Stimulated activated CD4-positive, alpha-beta T cell treated with anti-CD3 and anti-CD28 coated beads, Interleukin-12 subunit alpha, Interleukin-12 subunit beta, amount 100 ng/mL, for 4 hours (primary cell): ENCODE data around the gene CCDC110.
A peak's percentile ranks its signal among the peaks of the same experiment; 100 is the strongest.

Experiments used
- DNase-seq: peaks from one replicate; pipeline ENCODE4 v3.0.0-alpha.2; 2020

Gene CCDC110

DNA sequence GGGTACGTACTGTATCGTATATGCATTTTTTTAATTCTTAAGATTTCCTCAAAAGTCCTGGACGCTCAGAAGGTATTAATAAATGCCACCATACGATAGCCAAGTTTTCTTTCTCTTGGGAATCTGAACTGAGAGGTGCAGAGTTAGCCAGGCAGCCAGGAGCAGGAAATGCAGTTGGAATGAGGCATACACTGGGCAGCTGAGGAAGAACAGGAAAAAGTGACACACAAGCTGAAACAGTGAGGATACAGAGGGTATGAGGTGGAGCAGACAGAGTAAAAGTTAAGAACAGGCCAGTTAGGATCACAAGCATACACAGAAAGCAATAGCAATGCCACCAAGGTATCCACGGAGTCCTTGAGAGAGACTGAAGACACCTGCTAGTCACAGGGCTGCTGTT lies 59.1 kb downstream of the CCDC110 start:
- no peak for DNase-seq

DNA sequence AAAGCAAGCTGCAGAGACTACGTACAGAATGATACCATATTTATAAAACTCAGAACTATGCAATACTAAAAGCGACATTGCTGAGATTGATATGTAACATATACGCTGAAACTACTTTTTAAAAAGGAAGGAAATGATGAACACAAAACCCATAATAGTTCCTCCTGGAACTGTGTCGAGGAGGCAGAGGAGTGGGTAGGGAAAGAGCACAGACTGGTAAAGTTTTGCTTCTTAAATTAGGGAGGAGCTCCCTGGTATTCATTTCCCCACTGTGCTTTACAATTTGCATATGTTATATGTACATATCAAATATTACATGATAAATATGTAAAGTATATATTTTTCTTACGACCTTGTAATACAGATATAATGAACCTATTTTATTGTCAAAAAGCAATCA lies 59.7 kb downstream of the CCDC110 start:
- DNase-seq: no peak

DNA sequence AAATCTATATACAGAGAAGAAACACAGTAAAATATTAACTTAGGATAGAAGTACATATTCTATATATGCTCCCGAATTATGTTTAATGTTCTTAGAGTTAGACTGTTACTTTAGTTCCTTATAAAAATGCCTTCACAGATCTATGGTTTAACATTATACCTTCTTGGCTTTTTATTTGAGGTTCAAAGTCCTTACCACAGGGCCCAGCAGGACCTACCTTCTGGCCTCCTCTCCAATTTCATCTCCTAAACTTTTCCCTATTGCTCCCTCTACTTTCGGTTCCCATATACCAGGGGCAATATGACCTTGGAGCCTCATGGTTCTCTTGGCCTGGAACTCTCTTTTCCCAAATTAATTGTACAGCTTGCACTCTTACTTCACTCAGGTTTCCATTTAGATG lies 63.1 kb downstream of the CCDC110 start:
- DNase-seq: no peak

DNA sequence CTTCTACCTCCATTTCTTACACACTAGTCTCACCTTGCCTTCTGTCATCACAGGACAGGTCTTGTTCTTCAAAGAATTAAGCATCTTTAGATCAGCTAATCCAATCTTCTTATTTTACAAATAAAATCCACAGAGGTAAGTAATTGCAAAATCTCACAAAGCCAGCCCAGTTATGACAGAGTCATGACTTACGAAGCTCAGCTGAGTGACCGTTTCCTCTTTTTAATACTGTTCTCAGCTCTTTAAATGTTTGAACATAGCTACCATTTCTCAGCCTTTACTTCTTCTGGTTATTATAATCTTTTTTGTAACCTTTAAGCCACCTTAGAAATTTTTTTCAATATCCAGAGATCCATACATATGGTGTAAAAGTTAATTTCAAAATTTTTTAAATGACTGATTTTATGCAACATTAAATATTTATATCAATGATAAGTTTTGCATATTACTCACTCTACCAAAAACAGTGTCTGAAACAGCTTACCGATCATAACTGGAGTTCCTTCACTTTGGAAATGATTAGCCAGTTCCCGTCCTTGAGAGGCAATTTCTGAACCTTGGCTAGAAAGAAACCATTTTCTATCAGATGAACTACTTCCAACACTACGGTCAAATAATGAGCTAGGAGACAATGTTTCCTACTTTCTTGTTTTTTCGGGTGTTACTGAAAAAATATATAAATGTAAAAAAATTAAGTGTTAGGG lies 66.1 kb downstream of the CCDC110 start:
- DNase-seq: no peak

DNA sequence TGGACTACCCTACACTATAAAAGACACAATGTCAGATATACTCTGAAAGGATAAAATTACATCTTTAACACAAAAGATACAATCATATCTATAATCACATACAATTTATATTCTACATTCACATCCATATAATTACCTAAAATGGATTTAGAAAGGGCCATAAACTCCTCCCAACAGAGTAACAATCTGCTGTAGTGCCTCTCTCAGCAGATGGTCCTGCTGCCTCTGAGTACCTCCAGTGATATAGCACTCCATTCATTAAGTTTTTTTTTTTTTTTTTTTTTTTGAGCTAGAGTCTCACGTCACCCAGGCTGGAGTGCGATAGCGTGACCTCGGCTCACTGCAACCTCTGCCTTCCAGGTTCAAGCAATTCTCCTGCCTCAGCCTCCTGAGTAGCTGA lies 67.5 kb downstream of the CCDC110 start:
- DNase-seq: no peak

DNA sequence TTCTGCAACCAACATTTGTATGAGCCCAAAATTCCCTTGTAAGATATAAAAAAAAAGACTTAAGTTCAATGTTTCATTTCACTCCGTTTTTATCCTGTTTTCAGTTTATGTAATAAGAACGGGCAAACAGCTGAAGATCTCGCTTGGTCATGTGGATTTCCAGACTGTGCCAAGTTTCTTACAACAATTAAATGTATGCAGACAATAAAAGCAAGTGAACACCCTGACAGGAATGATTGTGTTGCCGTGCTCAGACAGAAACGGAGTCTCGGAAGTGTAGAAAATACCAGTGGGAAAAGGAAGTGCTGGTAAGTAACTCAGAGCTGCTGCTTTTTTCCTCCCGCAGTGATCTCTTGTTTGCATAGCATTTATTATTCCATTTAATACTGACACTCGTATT lies 72.1 kb downstream of the CCDC110 start:
- DNase-seq: no peak

DNA sequence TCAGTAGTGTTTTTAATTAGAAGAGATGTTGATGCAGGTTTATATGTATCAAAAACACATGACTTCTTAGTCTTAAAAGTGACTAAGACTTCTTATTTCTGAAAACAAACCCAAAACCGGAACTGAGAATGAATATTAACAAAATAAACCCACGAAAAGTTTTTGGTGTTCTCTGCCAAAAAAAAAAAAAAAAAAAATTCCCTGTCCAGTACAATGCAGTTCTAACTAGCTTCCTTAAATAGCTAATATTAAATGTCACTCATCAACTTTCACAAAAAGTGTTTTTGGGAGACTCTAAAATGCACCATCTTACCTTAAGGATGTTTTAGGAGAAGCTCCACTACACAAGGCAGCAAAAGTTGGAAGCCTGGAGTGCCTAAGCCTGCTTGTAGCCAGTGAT lies 72.9 kb downstream of the CCDC110 start:
- no peak for DNase-seq

GRCh38 chr4:185396724-185397385 lies 74.7 kb downstream of the CCDC110 start, which contains the start of gene ANKRD37:
TSS of gene ANKRD37 (plus strand) at chr4:185396841. CDS start at chr4:185396924, 83 bp downstream.
- peak; percentile 3 for DNase-seq

GRCh38 chr4:185395956-185396723 lies 75.4 kb downstream of the CCDC110 start:
- DNase-seq: peak; percentile 95

- no peak for DNase-seq
These were observed 76.1 kb downstream of the CCDC110 start, which contains the start of gene LRP2BP for GRCh38 chr4:185395238-185395955. TSS of gene LRP2BP (minus strand) at chr4:185395924. CDS start at chr4:185378186, 17,738 bp downstream.
